ENCODE measurements around the gene GRM1.

GRM1 gene

DNA sequence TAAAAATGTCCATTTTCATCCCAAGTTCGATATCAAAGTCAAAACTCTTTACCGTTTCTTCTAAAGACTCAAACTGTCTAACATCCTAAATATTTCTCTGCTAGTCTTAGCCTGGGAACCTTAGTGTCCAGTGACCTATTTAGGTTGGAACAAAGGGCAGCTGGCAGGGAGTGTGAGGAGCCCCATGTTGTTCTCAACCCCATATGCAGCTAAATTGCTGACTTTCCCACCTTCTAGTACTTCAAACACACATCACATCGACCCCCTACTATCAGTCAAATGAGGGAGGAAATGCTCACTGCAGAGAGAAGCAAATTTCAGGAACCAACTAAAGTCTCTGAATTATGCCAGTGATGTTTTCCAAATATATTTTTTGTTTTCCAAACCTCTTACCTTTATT, 322.2 kb downstream of the GRM1 start:
- DNase-seq (ENCODE audit: low spot score), result no peak
- in situ Hi-C loops (cut with MboI; ENCODE audit: low pct_unique_long_range_greater_than_20kb, low sequenced_read_pairs, unreplicated experiment), result no loop called here
- TF ChIP-seq, protein P1, sequence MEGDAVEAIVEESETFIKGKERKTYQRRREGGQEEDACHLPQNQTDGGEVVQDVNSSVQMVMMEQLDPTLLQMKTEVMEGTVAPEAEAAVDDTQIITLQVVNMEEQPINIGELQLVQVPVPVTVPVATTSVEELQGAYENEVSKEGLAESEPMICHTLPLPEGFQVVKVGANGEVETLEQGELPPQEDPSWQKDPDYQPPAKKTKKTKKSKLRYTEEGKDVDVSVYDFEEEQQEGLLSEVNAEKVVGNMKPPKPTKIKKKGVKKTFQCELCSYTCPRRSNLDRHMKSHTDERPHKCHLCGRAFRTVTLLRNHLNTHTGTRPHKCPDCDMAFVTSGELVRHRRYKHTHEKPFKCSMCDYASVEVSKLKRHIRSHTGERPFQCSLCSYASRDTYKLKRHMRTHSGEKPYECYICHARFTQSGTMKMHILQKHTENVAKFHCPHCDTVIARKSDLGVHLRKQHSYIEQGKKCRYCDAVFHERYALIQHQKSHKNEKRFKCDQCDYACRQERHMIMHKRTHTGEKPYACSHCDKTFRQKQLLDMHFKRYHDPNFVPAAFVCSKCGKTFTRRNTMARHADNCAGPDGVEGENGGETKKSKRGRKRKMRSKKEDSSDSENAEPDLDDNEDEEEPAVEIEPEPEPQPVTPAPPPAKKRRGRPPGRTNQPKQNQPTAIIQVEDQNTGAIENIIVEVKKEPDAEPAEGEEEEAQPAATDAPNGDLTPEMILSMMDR (IDR thresholded peaks at IDR 0.05; ENCODE audit: extremely low read depth, insufficient read depth, missing control alignments), result no peak

DNA sequence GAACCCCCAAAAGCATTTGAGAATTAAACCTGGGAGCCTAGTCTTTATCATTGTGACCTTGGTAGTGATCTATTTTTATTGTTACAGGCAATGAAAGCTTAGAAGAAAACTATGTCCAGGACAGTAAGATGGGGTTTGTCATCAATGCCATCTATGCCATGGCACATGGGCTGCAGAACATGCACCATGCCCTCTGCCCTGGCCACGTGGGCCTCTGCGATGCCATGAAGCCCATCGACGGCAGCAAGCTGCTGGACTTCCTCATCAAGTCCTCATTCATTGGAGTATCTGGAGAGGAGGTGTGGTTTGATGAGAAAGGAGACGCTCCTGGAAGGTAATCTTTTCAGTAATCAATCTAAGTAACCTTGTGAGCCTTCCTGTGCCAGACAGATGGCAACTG, 323.3 kb downstream of the GRM1 start:
- TF ChIP-seq, protein P1 (IDR thresholded peaks at IDR 0.05; ENCODE audit: extremely low read depth, insufficient read depth, missing control alignments), result no peak
- no peak for DNase-seq (ENCODE audit: low spot score)
- in situ Hi-C loops (cut with MboI; ENCODE audit: low pct_unique_long_range_greater_than_20kb, low sequenced_read_pairs, unreplicated experiment), result no loop called here

DNA sequence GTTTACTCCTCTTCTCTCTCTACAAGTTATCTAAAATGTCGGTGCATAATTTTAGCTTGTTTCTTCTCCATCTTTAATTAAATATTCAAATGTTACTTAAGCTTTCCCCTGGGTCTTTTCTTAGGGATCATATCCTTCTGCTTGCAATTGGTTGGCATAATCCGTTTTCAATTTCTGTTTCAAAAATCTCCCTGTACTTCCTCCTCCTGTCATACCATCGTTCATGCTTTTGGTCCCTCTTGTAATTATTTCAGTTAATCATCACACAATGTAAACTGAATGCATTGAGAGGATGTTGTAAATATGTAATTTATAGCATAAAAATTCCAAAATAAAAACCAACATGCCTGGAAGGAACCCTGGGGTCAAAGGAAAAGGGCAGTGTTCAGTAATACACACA, 325.6 kb downstream of the GRM1 start:
- in situ Hi-C loops (cut with MboI; ENCODE audit: low pct_unique_long_range_greater_than_20kb, low sequenced_read_pairs, unreplicated experiment), result no loop called here

DNA sequence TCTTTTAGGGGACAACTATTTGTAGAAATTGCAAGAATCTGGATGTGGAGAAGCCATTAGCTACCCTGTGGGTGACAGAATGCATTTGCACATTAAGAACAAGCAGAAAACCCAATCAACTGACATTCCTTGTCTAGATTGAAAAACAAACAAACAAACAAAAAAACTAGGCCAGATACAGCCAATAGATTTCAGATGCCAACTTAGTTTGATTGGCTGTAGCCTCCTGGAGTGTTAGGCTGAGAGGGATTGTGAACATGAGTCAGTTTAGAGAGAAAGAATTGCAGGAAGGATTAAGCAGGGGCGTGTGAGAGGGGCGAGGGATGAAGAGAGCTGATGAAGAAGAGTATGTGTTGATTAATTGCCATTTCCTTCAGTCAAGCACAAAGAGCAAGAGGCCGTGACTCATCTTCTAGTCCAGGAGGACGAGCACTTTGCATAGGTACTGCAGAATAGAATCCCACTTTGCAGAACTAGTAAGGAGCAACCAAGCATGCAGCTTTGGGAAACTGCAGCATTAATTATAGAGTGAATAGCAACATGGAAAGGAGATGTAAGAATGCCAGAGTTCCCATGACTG, 326.7 kb downstream of the GRM1 start:
- DNase-seq (ENCODE audit: low spot score), result no peak
- in situ Hi-C loops (cut with MboI; ENCODE audit: low pct_unique_long_range_greater_than_20kb, low sequenced_read_pairs, unreplicated experiment), result no loop called here
- TF ChIP-seq, protein P1 (IDR thresholded peaks at IDR 0.05; ENCODE audit: extremely low read depth, insufficient read depth, missing control alignments), result no peak

More for the DNA sequence above, 325.6 kb downstream of the GRM1 start:
- no peak for DNase-seq (ENCODE audit: low spot score)
- TF ChIP-seq, protein P1 (IDR thresholded peaks at IDR 0.05; ENCODE audit: extremely low read depth, insufficient read depth, missing control alignments), result no peak

DNA sequence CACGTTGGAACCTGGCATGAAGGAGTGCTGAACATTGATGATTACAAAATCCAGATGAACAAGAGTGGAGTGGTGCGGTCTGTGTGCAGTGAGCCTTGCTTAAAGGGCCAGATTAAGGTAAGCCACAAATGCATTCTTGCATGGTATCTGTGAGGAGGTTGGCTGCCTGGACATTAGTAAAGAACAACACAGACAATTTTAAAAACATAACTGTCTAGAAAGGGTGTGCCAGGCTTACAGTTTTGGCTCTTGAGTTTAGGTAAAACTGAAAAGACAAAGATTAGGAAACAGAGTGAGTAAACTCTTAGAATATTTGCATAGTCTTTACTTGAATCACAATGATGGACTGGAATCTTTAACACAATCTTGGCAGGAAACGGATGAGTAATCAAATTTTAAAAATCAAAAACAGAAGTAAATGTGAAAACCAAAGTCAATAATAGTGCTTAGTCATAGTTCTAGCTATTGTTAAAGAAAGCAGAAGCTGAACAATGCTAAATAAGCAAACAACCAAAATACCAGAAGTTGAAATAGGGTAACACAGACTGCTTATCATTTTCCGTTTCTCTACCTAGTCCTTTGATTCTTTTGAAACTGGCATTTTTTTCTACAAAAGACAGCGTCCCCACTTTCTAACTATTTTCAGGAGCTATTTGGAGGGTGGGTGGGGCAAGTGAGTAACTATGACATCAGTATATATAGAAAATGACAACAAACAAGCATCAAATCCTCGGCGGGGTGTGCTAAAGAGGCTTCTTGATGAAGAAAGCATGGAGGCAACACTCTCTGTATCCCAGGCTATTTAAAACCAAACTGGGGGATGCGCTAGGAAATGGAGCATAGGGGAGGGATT, 328.9 kb downstream of the GRM1 start:
- TF ChIP-seq, protein P1 (IDR thresholded peaks at IDR 0.05; ENCODE audit: extremely low read depth, insufficient read depth, missing control alignments), result no peak
- DNase-seq (ENCODE audit: low spot score), result no peak
- in situ Hi-C loops (cut with MboI; ENCODE audit: low pct_unique_long_range_greater_than_20kb, low sequenced_read_pairs, unreplicated experiment), result no loop called here

DNA sequence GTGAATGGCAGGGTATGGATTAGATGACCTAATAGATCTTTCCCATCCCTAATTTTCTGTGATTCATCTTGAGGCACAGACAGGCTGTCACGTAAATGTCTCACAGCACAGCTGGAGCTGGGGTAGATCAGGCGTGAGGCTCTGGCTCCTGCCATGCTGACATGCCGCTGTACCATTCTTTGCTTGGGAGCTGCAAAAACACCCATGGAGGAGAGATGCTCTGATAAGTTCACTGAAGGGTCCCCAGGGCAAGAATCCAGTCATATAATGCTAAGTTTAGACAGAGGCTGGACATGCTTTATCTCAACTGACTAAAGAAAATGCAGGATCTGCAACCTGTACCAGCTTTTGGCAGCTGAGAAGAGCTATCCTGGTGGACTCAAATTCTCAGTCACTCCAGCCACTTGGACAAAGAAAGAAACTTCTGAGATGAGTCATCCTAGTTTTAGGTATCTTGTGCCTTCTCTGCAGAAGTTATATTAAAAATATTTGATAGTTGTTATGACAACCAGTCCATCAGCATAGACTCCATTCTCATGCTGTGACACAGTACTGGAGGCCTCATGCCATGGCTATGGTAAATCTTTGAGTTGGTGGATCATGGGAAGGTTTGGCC, 329.7 kb downstream of the GRM1 start:
- in situ Hi-C loops (cut with MboI; ENCODE audit: low pct_unique_long_range_greater_than_20kb, low sequenced_read_pairs, unreplicated experiment), result no loop called here
- TF ChIP-seq, protein P1 (IDR thresholded peaks at IDR 0.05; ENCODE audit: extremely low read depth, insufficient read depth, missing control alignments), result no peak
- DNase-seq (ENCODE audit: low spot score), result no peak
